ENCODE measurements around the gene RADIL.

- TF ChIP-seq U2AF1 (optimal IDR thresholded peaks at IDR 0.05; ENCODE audit: low read depth, low read length) (no peak), TSHZ1 (CRISPR knock-in tag; IDR thresholded peaks at IDR 0.05) (no peak), CTCF (IDR thresholded peaks at IDR 0.05 in 2 of 3, conservative IDR thresholded peaks at IDR 0.05 in 1 of 3; ENCODE audit: insufficient read depth in 2 of 3, low read depth in 1 of 3, low read length in 3 of 3) (no peak), TCF7L2 (IDR thresholded peaks at IDR 0.05; ENCODE audit: low read depth, low read length) (no peak), POLR2A (conservative IDR thresholded peaks at IDR 0.05) (no peak), SIN3B (IDR thresholded peaks at IDR 0.05; ENCODE audit: low read depth) (no peak), MAZ (CRISPR knock-in tag; conservative IDR thresholded peaks at IDR 0.05 in 1 of 2, IDR thresholded peaks at IDR 0.05 in 1 of 2) (no peak), IFI16 (CRISPR knock-in tag; IDR thresholded peaks at IDR 0.05) (no peak), FOXO4 (CRISPR knock-in tag; IDR thresholded peaks at IDR 0.05) (no peak), MTA2 (IDR thresholded peaks at IDR 0.05; ENCODE audit: low read depth) (no peak), GATAD2A (IDR thresholded peaks at IDR 0.05) (no peak), NR3C1 (CRISPR knock-in tag; IDR thresholded peaks at IDR 0.05) (no peak), ZNF830 (CRISPR knock-in tag; IDR thresholded peaks at IDR 0.05) (no peak), ARID2 (IDR thresholded peaks at IDR 0.05) (no peak)
Measured at GRCh38 chr7:4754433-4755010, 129.0 kb downstream of the RADIL start.
